WTC11 (cell line): Measurements from ENCODE around the gene CFAP57. TPM values are rescaled to one million over a fixed set of nuclear protein-coding genes. Genes with fewer than 3 reads are reported as not detected.

ENCODE experiments used
- ATAC-seq: fragments of 200-7000 bp; cut with Tn5 transposase; 2 replicates; pipeline ENCODE4 v1.10.0; 2021; ENCODE audit warnings: mild to moderate bottlenecking, moderate library complexity
- CTCF ChIA-PET: fragments of 300-600 bp; sonication (Branson Sonifier 250); formaldehyde crosslinking; loops from one replicate; lab custom pipeline; 2021; ENCODE audit warnings: antibody characterized with exemption; lab: Charles Lee
- POLR2A ChIA-PET: fragments of 350-600 bp; sonication (Branson Sonifier 250); formaldehyde crosslinking; loops from one replicate; lab custom pipeline; 2021; ENCODE audit warnings: antibody characterized with exemption; lab: Charles Lee
- DNase-seq: peaks from one replicate; pipeline ENCODE4 v3.0.0; 2021; ENCODE audit warnings: low spot score
- H3K27ac Mint-ChIP-seq: 2 replicates; pipeline ENCODE4 v1.8.0; 2021; ENCODE audit warnings: mixed read lengths
- H3K27me3 Mint-ChIP-seq: 2 replicates; pipeline ENCODE4 v1.8.0; 2021; ENCODE audit warnings: low read depth, mild to moderate bottlenecking, moderate library complexity, mixed read lengths
- H3K36me3 Mint-ChIP-seq: 2 replicates; pipeline ENCODE4 v1.8.0; 2021; ENCODE audit warnings: mixed read lengths
- H3K4me1 Mint-ChIP-seq: 2 replicates; pipeline ENCODE4 v1.8.0; 2022; ENCODE audit warnings: mixed read lengths
- H3K4me3 Mint-ChIP-seq: 2 replicates; pipeline ENCODE4 v1.8.0; 2021; ENCODE audit warnings: mild to moderate bottlenecking, moderate library complexity, mixed read lengths
- H3K9me3 Mint-ChIP-seq: 2 replicates; pipeline ENCODE4 v1.8.0; 2021; ENCODE audit warnings: mixed read lengths
- ARID4B ChIP-seq: sonication (generic); formaldehyde crosslinking; IDR thresholded peaks from 2 replicates; pipeline ENCODE4 v1.8.0; 2023; ENCODE audit warnings: missing genetic modification reagents, mild to moderate bottlenecking, borderline replicate concordance
- ATF1 ChIP-seq: sonication (generic); formaldehyde crosslinking; IDR thresholded peaks from 2 replicates; pipeline ENCODE4 v1.8.1; 2023; ENCODE audit warnings: mild to moderate bottlenecking, moderate library complexity, missing genetic modification reagents
- CBFB ChIP-seq: sonication (generic); formaldehyde crosslinking; IDR thresholded peaks from 2 replicates; pipeline ENCODE4 v1.8.1; 2022; ENCODE audit warnings: mild to moderate bottlenecking, low read depth, missing genetic modification reagents
- CREB1 ChIP-seq: sonication (generic); formaldehyde crosslinking; IDR thresholded peaks from 2 replicates; pipeline ENCODE4 v1.8.0; 2023; ENCODE audit warnings: mild to moderate bottlenecking, missing genetic modification reagents
- ETV6 ChIP-seq: sonication (generic); formaldehyde crosslinking; IDR thresholded peaks from 2 replicates; pipeline ENCODE4 v1.8.1; 2022; ENCODE audit warnings: mild to moderate bottlenecking, missing genetic modification reagents
- GTF2I ChIP-seq: fragments of 250-450 bp; sonication (Bioruptor Pico); conservative IDR thresholded peaks from 2 replicates; pipeline ENCODE4 v1.4.0; 2021; ENCODE audit warnings: mild to moderate bottlenecking
- JAZF1 ChIP-seq: fragments of 250-450 bp; sonication (Bioruptor Pico); IDR thresholded peaks from 2 replicates; pipeline ENCODE4 v1.9.0; 2021; ENCODE audit warnings: moderate library complexity, mild to moderate bottlenecking, inconsistent platforms
- MXD4 ChIP-seq: fragments of 250-450 bp; sonication (Bioruptor Pico); IDR thresholded peaks from 2 replicates; pipeline ENCODE4 v1.8.0; 2021; ENCODE audit warnings: mild to moderate bottlenecking, moderate library complexity, borderline replicate concordance
- MYBL2 ChIP-seq: sonication (generic); formaldehyde crosslinking; IDR thresholded peaks from 2 replicates; pipeline ENCODE4 v1.8.1; 2023; ENCODE audit warnings: mild to moderate bottlenecking, moderate library complexity, missing genetic modification reagents
- NFATC4 ChIP-seq: fragments of 250-450 bp; sonication (Bioruptor Pico); IDR thresholded peaks from 2 replicates; pipeline ENCODE4 v1.9.0; 2021; ENCODE audit warnings: mild to moderate bottlenecking
- PRDM15 ChIP-seq: sonication (generic); formaldehyde crosslinking; IDR thresholded peaks from 2 replicates; pipeline ENCODE4 v1.8.0; 2022; ENCODE audit warnings: missing genetic modification reagents
- PRRX2 ChIP-seq: fragments of 250-450 bp; sonication (Bioruptor Pico); IDR thresholded peaks from 2 replicates; pipeline ENCODE4 v1.8.0; 2021; ENCODE audit warnings: mild to moderate bottlenecking
- TEAD4 ChIP-seq: sonication (generic); formaldehyde crosslinking; IDR thresholded peaks from 2 replicates; pipeline ENCODE4 v1.8.0; 2022; ENCODE audit warnings: mild to moderate bottlenecking, missing genetic modification reagents
- ZBTB21 ChIP-seq: sonication (generic); formaldehyde crosslinking; IDR thresholded peaks from 2 replicates; pipeline ENCODE4 v1.8.1; 2023; ENCODE audit warnings: mild to moderate bottlenecking, missing genetic modification reagents, borderline replicate concordance
- ZBTB43 ChIP-seq: sonication (generic); formaldehyde crosslinking; IDR thresholded peaks from 2 replicates; pipeline ENCODE4 v1.8.1; 2023; ENCODE audit warnings: mild to moderate bottlenecking, missing genetic modification reagents
- ZNF219 ChIP-seq: sonication (generic); formaldehyde crosslinking; IDR thresholded peaks from 2 replicates; pipeline ENCODE4 v1.8.0; 2023; ENCODE audit warnings: missing genetic modification reagents, mild to moderate bottlenecking, borderline replicate concordance
- ZNF263 ChIP-seq: sonication (generic); formaldehyde crosslinking; IDR thresholded peaks from 2 replicates; pipeline ENCODE4 v1.8.1; 2022; ENCODE audit warnings: low read depth, mild to moderate bottlenecking, moderate library complexity, missing genetic modification reagents
- ZNF396 ChIP-seq: fragments of 250-450 bp; sonication (Bioruptor Pico); IDR thresholded peaks from 2 replicates; pipeline ENCODE4 v1.8.0; 2021; ENCODE audit warnings: mild to moderate bottlenecking, moderate library complexity, borderline replicate concordance
- total RNA-seq: library from RNA; stranded (reverse); gene quantifications from 3 replicates; pipeline ENCODE4 v1.2.3, GENCODE V29; 2021
- TF ChIP-seq, protein P1 (sequence below): sonication (generic); formaldehyde crosslinking; IDR thresholded peaks from 2 replicates; pipeline ENCODE4 v1.8.0; 2022; ENCODE audit warnings: mild to moderate bottlenecking, missing genetic modification reagents

The CFAP57 gene
- total RNA-seq, 1 experiment from 2014 or later: 0.42 TPM

GRCh38 chr1:43165765-43166164 lies 6.4 kb upstream of the CFAP57 start (continued):
- TF ChIP-seq ZNF396 (CRISPR knock-in tag): no peak
- no peak for TF ChIP-seq ZBTB43 (CRISPR knock-in tag)
- TF ChIP-seq TEAD4 (CRISPR knock-in tag): no peak
- no peak for TF ChIP-seq MXD4 (CRISPR knock-in tag)
- no peak for TF ChIP-seq ZNF219 (CRISPR knock-in tag)

- Mint-ChIP-seq H3K4me3 (peak overlapping the region; percentile 97), H3K27ac (no peak overlapping the region), H3K9me3 (peaks cover 11% of the 10 kb centered on the region), H3K27me3 (peaks cover 16% of the 10 kb centered on the region), H3K4me1 (peaks cover 11% of the 10 kb centered on the region), H3K36me3 (peaks cover 45% of the 10 kb centered on the region)
- DNase-seq (no peak), ATAC-seq (no peak)
- ChIA-PET CTCF (interaction anchor here (0.7 to 2.0 kb wide), 8 partner anchors 28 to 325 kb away, joined by 3 to 7 read pairs (median 4); partner anchors contain the start of genes CDC20 and ZNF691), POLR2A (interaction anchor here (0.6 kb wide), 1 partner anchor 209 kb away, joined by 3 read pairs; no protein-coding TSS in a partner anchor)
- no peak for TF ChIP-seq CREB1 (CRISPR knock-in tag)
- TF ChIP-seq, protein P1, sequence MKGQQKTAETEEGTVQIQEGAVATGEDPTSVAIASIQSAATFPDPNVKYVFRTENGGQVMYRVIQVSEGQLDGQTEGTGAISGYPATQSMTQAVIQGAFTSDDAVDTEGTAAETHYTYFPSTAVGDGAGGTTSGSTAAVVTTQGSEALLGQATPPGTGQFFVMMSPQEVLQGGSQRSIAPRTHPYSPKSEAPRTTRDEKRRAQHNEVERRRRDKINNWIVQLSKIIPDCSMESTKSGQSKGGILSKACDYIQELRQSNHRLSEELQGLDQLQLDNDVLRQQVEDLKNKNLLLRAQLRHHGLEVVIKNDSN (CRISPR knock-in tag): no peak
- no peak for TF ChIP-seq PRRX2
- TF ChIP-seq GTF2I (CRISPR knock-in tag): no peak
- TF ChIP-seq PRDM15 (CRISPR knock-in tag): no peak
- no peak for TF ChIP-seq CBFB (CRISPR knock-in tag)
- TF ChIP-seq ZNF263 (CRISPR knock-in tag): no peak
- TF ChIP-seq ATF1 (CRISPR knock-in tag): no peak
- TF ChIP-seq MYBL2 (CRISPR knock-in tag): no peak
- no peak for TF ChIP-seq ARID4B (CRISPR knock-in tag)
- TF ChIP-seq JAZF1 (CRISPR knock-in tag): no peak
- no peak for TF ChIP-seq TEAD4 (CRISPR knock-in tag)
- no peak for TF ChIP-seq ZBTB21 (CRISPR knock-in tag)
- TF ChIP-seq ETV6: no peak
- TF ChIP-seq NFATC4 (CRISPR knock-in tag): no peak
Observed at GRCh38 chr1:43171312-43171875, 736 bp upstream of the CFAP57 start.
